A549 (cell line): ENCODE data around the gene SLCO2A1.

Source experiments
- MYC ChIP-seq: IDR thresholded peaks from 2 replicates; pipeline ENCODE4 v1.6.1; 2012; ENCODE audit warnings: mild to moderate bottlenecking, inconsistent platforms, low read length, improper control_type of control experiment, borderline replicate concordance
- TF ChIP-seq, protein P1 (sequence below): fragments of 450-650 bp; IDR thresholded peaks from 2 replicates; pipeline ENCODE4 v1.6.1; 2014; ENCODE audit warnings: antibody characterized with exemption
- TF ChIP-seq, protein P2 (sequence below): IDR thresholded peaks from 2 replicates; pipeline ENCODE4 v1.6.1; 2012; ENCODE audit warnings: low read depth, borderline replicate concordance
- TF ChIP-seq, protein P3 (sequence below): fragments of >200 bp; sonication (Bioruptor Twin); formaldehyde crosslinking; IDR thresholded peaks from 3 replicates; pipeline ENCODE4 v1.5.1; 2016

DNA sequence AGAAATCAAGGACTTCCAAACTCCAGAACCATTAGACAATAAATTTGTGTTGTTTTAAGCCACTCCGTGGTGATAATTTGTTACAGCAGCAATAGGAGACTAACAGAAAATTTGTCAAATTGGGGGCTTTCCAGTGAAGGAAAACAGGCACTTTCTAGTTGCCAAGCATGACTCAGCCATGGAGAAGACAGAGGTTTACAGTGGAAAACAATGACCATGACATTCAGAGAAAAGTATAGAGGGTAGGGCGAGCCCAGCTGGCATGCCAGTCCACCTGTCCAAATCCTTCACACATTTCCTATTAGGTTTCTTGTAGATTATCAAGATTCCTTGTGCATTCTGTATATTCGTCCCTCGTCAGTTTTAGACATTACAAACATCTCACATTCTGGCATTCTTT lies 24.9 kb downstream of the SLCO2A1 start:
- TF ChIP-seq, protein P1, sequence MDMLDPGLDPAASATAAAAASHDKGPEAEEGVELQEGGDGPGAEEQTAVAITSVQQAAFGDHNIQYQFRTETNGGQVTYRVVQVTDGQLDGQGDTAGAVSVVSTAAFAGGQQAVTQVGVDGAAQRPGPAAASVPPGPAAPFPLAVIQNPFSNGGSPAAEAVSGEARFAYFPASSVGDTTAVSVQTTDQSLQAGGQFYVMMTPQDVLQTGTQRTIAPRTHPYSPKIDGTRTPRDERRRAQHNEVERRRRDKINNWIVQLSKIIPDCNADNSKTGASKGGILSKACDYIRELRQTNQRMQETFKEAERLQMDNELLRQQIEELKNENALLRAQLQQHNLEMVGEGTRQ: no peak
- TF ChIP-seq, protein P2, sequence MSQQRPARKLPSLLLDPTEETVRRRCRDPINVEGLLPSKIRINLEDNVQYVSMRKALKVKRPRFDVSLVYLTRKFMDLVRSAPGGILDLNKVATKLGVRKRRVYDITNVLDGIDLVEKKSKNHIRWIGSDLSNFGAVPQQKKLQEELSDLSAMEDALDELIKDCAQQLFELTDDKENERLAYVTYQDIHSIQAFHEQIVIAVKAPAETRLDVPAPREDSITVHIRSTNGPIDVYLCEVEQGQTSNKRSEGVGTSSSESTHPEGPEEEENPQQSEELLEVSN: no peak
- no peak for TF ChIP-seq MYC
- TF ChIP-seq, protein P3, sequence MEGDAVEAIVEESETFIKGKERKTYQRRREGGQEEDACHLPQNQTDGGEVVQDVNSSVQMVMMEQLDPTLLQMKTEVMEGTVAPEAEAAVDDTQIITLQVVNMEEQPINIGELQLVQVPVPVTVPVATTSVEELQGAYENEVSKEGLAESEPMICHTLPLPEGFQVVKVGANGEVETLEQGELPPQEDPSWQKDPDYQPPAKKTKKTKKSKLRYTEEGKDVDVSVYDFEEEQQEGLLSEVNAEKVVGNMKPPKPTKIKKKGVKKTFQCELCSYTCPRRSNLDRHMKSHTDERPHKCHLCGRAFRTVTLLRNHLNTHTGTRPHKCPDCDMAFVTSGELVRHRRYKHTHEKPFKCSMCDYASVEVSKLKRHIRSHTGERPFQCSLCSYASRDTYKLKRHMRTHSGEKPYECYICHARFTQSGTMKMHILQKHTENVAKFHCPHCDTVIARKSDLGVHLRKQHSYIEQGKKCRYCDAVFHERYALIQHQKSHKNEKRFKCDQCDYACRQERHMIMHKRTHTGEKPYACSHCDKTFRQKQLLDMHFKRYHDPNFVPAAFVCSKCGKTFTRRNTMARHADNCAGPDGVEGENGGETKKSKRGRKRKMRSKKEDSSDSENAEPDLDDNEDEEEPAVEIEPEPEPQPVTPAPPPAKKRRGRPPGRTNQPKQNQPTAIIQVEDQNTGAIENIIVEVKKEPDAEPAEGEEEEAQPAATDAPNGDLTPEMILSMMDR: no peak
